ENCODE results near the gene DDIT4.
"Not testable (repeated sequence)": the region's sequence is repeated elsewhere in the genome, so short reads cannot be mapped to it uniquely, and the experiment has no call there.

The DDIT4 gene

DNA sequence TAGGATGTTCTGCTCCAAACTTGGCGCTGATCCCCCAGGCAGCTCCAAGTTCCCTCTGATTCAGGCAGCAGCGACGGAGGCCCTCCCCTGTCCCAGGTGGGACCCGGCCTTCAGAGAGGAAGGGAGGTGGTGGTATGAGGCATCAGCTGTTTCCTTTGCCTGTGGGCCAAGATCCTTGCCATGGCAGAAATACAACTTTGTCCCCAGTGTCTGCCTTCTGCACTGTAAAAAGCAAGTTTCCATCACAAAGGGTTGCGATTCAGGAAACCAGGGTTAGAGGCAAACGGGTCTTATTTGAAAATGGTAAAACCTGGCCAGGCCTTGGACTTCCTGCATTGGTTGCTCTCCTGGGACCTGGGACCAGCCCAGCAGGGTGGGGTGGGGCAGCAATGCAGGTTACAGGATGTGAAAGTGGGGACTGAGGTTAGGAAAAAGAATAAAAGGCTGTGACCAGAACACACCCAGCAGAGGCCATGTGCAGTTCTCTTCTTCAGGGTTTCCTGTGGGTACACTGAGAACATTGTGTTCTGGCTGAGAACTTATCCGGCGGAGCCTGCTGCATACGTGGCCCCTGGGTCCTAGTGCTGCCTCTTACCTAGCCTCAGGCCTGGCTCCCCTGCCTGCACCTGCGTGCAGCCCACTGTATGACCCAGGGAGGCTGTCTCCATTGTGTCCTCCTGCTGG, 25.1 kb upstream of the DDIT4 start:
- peak in 51 of 58 donors; percentile 17 to 88 (median 62) for DNase-seq

DNA sequence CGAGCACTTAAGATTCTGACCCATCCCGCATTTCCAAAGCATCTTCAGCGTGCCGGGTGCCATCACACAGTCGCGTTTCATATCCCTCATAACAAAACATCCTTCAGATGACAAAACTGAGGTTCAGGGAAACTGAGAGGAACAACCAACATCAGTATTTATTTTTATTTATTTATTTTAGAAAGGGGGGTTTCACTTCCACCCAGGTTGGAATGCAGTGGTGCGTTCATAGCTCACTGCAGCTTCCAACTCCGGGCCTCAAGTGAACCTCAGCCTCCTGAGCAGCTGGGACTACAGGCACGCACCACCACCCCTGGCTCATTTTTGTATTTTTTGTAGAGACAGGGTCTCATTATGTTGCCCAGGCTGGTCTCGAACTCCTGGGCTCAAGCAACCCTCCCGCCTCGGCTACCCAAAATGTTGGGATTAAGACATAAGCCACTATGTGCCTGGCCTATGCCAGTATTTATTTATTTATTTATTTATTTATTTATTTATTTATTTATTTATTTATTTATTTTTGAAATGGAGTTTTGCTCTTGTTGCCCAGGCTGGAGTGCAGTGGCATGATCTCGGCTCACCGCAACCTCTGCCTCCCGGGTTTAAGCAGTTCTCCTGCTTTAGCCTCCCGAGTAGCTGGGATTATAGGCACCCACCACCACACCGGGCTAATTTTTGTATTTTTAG, 24.4 kb upstream of the DDIT4 start:
- DNase-seq: not testable (repeated sequence)

DNA sequence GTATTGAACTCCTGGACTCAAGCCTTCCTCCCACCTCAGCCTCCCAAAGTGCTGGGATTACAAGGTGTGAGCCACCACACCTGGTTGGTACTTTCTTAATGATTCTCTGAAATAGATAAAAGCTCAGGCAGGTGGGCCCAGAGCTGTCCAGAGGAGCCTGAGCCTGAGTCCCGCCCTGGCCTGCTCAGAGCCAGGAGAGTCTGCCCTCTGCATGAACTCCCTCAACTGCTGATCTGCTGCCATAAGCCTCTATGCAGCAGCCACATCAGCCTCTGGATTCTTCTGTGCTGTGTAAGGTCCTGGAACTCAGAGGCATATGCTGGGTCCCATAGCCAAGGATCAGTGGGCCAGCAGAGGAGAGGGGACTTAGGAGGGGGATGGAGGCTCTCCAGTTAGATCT, 23.1 kb upstream of the DDIT4 start:
- DNase-seq: no peak

DNA sequence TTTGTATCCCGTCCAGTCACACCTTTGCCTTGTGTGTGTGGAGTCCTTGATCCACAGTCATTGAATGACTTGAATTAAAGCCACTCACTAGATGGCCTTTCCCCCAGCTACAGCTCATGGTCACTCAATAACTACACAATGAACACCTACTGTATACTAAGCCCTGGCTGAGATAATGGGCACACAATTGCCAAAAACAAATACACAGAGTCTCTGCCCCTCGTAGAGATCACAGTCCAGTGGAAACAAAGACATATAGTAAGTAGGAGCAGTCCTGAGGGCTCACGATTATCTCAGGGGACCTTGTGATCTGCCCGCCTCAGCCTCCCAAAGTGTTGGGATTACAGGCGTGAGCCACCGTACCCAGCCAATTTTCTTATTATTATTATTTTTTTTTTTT, 22.1 kb upstream of the DDIT4 start:
- no peak for DNase-seq

DNA sequence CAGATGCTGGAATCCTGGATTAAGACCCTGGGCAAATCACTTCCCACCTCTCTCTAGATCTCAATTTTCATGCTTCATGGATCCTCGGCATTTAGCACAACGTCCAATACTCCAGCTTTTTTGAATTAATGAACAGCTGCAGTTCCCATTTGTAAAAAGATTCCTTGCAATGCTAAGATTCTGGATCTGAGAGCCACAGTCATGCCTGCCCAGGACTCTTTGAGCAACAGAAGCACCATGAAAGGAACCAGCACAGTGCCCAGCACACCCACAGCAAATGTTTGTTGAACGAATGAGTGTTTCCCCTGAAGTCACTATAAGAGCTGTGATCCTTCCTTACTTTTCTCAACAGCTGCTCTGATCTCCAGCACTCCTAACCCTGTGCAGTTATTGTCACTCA, 20.8 kb upstream of the DDIT4 start:
- no peak for DNase-seq

DNA sequence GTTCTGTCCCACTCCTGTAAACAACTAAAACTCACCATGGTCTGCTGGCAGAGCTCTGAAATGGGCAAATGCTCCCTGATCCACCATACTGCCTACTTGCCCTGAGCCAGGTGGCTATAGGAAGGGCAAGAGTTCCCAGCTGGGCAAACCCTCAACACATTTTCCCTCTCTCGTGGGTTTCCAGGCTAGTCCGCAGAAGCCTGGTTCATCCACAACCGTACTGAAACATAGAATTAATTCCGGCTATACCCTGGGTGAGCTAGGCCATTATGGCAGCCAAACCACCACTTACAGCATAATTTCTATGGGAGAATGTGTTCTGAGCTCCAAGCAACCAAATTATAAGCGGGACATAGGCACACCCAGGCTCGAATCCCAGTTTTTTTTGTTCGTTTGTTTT, 20.1 kb upstream of the DDIT4 start:
- DNase-seq: no peak

DNA sequence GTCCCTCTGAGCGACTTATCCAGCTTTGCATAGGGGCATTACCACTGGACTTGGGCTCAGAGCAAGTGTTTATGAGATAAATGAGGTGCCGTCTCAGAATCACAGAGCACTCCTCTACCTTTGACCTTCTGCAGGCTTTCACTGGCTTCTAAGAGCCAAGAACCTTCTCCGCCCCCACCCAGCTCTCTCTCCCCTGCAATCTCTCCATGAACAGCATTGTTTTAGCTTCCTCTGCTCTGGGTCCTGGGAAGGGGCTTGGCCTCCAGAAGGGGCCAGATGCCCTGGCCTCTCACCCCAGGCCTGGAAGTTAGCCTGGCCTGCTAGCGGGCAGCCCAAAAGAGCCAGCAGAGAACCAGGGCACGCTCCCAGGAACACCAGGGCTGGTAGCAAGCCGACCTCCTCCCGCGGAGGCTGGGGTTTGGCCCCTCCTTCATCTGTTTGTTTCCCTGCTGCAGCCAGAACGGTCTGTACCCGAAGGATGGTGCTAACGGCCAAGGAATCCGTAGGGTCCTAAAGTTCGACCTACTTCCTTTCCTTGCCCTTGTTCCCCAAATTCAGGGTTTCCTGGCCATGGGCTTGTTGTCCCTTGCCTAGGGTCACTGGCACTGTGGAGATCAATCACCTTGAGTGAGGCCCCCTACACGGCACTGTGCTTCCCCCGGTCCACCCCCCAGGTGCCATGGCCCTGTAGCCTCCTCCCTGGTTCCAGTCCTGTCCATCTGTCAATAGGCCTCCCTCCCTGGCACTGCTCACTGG, 18.7 kb upstream of the DDIT4 start:
- DNase-seq: peak in 57 of 58 donors; percentile 39 to 97 (median 91)

DNA sequence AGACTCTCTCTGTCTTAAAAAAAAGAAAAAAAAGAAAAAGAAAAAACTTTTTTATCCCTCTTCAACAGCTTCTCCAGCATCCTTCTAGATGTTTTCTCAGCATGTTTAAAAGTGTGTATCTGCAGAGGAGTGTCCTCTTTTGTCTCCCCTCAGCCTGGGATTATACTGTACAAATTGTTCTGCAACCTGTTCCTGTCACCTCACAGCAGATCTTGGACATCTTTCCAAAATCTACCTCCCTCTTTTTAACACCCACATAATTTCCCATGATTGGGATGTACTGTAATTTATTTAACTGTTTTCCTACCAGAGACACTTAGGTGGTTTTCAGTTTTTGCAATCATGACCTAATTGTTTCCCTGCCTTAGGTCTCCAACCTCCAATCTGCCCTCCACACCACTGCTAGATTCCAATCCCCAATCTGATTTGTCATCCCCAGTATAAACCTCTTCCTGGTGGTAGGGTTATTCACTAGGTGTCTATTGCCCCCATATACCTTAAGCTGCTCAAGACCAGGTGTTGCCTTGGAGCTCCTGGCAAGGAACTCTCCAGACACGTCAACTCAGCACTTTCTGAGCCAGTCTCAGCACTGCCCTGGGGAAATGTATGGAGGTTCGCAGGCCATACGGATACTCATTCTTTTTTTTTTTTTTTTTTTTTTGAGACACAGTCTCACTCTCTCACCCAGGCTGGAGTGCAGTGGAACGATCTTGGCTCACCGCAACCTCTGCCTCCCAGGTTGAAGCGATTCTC, 17.6 kb upstream of the DDIT4 start:
- peak in 1 of 58 donors; percentile 31 for DNase-seq

DNA sequence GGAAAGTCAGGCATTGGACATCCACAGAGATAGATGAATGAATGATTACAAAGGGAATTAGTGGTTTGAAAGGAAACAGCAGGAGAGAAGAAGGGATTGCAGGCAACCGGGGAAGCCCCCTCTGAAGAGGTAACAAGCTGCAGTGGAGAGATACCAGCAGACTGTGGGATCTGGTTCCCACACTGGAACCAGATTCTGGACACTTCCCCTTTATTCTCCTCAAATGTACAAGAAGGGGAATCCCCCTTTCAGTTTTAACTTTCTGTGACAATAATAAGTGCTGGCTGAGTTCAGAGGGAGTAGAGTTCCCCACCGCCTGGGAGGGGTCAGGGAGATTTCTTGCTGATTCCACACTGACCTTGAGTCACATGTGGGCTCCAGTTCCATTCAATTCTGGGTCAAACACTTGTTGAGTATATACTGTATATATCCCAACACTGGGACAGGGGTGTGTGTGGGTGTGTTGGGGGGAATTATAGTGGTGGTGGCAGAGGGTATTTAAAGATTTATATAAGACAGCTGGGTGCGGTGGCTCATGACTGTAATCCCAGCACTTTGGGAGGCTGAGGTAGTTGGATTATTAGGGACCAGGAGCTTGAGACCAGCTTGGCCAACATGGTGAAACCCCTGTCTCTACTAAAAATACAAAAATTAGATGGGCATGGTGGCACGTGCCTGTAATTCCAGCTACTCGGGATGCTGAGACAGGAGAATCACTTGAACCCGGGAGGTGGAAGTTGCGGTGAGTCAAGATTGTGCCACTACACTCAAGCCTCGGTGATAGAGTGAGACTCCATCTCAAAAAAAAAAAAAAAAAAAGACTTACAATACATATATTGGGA, 16.5 kb upstream of the DDIT4 start:
- DNase-seq: peak in 2 of 58 donors; percentile 24 to 37

DNA sequence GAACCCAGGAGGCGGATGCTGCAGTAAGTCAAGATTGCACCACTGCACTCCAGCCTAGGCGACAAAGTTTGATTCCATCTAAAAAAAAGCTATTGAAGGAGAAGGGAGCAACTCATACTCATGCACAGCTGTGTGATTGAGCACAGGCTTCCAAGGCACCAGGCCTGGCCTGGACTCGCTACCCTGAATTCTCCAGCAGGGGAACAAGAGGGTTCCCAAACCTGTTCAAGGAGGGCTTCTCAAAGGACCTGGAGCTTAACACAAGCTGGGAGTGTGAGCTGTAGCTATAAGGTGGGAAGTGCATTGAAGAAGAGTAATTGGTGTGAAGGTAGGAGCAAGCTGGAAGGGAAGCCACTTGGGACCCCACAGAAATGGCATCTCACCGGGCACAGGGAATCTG, 15.1 kb upstream of the DDIT4 start:
- no peak for DNase-seq

DNA sequence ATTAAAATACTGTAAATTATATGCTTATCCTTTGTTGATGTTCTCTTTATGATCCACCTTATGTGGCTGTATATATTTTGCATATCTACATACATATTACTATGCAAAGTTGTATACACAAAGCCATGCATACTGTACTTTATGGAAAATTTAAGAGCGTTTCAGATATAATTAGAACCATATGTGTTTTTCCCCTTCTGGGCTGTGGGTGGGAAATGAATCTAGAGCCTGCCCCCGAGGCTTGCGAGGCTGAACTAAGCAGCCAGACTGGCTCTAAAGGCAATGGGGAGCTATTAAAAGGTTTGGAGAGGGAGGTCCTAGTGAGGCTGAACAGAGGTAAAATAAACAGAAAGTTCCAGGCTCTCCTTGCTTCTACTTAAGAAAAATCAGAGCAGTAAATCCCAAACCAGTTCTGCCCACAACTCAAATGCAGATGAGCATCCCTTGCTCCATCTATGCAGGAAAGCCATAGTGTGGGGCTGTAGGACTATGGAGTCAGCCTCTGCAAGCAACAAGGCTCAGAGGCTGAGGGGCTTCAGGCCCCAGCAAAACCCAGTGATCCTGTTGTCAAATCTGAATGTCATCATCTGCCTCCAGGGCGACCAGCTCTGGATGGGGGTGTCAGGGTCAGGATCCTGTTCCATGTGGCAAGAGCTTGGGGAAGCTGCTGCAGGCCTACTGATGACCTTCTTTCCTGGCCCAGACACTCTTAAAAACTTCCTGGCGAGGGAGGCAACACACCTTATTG, 14.1 kb upstream of the DDIT4 start:
- DNase-seq: peak in 6 of 58 donors; percentile 13 to 52 (median 42)

DNA sequence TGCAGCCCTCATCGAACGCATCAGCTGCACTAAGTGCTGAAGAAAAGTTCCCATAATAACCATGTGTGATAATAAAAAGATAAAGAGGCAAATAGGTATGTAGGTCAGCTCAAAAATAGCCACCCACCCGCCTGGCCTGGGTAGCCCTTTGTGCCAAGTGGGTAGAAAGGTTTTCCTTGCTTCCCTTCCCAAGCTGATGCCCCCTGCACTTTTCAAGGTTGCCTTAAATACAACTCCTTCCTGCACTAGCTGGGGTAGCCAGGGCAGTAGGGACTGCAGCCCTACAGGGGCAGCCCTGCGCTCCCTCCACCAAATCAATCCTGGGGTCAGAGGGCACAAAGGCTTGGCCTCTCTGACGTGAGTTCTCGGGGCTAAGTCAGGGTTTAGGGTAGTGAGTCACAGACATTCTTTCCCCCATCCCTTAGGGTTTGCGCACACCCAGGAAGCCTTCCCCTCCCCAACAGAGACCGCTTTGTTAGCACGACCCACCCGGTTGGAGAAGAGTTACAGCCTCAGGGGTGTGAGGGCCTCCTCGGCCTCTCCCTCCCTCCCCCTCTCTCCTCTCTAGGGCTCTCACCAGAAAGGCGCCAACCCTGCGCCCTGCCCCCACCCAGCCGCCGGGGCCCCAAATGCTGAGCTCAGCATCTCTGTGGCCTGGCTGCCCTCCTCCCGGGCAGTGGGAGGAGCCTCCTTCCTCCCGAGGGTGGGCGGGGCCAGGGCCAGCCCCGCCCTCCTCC, 13.3 kb upstream of the DDIT4 start:
- peak in 55 of 58 donors; percentile 21 to 94 (median 80) for DNase-seq

DNA sequence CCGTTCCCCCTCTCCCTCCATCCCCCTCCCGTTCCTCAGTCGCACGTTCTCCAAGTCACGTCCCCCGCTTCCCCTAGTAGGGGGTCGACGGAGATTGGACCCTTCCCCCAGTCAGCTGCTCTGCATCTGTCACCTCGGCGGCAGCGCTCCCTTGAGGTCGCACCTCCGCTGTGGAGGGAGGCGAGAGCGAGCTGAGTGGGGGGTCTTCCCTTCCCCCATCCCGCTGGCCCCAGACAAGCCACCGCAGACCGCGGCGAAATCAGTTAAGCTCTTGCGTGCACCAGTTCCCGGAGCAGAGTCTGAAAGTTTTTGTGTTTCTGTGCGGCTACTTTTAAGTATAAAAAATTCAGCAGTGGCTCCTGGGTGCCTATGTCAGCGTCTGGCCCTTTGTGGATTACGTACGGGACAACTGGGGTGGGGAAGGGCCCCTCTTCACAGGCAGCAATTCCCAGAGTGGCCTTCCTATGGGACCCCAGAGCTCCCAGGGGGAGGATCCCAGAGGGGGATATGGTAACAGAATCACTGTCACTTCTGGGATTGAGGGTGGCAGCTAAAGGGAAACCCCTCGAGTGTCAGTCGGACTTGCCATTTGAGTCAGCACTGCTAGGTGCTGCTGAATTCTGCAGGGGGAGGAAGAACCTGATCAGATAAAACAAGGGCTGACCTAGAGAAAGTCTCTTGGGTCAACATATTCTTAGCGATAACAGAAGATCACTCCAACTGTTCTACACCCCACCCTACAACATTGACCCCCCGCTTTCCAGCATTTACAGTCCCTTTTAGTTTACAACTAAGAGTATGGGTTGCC, 12.5 kb upstream of the DDIT4 start:
- DNase-seq: peak in 6 of 58 donors; percentile 22 to 73 (median 57)

DNA sequence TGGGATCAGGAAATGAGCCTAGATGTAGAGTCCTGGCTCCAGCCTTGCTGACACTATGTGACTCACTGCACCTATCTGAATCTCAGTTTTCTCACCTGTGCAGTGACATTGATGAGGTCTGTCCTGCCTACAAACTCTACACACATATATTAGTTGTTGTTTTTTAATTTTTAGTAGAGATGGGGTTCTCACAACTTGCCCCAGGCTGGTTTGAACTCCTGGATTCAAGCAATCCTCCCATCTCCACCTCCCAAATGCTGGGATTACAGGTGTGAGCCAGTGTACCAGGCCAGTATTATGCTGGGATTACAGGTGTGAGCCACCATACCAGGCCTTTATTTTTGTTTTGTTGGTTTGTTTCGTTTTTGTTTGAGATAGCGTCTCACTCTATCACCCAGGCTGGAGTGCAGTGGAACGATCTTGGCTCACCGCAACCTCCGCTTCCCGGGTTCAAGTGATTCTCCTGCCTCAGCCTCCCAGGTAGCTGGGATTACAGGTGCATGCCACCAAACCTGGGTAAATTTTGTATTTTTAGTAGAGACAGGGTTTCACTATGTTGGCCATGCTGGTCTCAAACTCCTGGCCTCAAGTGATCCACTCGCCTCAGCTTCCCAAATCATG, 11.8 kb upstream of the DDIT4 start:
- no peak for DNase-seq

DNA sequence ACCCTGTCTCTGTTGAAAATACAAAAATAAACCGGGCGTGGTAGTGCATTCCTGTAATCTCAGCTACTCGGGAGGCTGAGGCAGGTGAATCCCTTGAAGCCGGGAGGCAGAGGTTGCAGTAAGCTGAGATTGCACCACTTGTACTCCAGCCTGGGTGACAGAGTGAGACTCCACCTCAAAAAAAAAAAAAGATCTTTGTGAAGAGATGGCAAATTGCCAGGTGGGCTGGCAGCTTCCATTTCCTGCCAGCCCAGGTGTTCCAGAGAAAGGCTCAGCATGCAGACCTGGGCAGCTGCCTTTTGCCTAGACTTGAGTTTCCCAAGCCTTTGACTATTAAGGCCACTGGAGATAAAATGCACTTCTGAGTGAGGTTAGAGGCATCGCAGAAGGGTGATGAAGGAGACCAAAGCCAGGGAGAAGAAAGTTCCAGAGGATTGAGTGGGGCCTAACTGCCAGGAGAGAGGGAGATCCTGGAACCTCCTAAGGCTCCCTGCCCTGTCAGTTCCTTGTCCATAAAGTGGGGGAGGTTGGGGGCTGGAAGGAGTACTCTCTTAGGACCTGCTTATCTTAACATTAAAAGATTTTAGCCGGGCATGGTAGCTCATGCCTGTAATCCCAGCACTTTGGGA, 10.0 kb upstream of the DDIT4 start:
- DNase-seq: no peak

DNA sequence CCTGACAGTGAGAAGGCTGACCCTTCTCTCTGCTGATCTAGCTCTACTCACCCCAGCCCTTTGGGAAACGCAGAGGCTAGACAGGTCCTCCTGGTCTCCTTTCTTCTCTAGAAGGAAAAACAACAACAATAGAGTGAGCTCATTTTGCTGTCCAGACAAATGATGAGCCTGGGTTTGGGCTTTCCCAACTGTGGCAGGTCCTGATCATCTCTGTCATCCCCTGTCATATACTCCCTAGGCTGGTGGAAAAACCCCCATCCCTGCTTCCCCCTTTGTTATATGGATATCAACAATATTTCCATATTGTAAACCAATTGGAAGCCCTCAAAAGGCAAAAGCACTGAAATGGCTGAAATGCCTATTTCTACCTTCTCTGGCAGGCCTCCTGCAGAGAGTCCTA, 9.2 kb upstream of the DDIT4 start:
- DNase-seq: no peak

DNA sequence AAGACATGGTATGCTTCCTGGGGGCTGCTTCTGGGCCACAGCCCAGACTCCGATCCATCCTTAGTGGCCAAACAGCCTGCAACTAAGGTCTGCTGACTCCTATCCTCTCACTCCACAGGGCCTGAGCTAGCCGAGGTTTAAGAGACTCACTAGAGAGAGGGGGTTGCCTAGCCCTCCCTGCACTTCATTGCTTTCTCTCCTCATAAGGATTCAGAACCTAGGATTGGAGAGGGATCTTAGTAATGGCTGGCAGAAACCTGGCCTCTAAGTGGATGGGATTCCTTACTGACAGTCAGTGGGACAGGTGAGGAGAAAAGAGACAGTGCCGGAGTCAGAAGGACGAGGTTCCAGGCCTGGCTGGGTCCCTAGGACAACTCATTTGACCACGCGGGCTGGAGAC, 8.2 kb upstream of the DDIT4 start:
- DNase-seq: no peak

All from anterior cingulate cortex (tissue), 58 donors.